HG03378 (cell line): ENCODE results near the gene KLK2.
A peak's percentile ranks its signal among the peaks of the same experiment; 100 is the strongest.

Source experiments
- ATAC-seq: cut with Tn5 transposase; IDR thresholded peaks from one replicate; pipeline ENCODE4 v1.9.1; 2021; ENCODE audit warnings: mild to moderate bottlenecking, moderate library complexity; ENCODE audit not compliant: unreplicated experiment

Gene KLK2

GRCh38 chr19:50921426-50922316 is 48.4 kb downstream of the KLK2 start:
- ATAC-seq = peak; percentile 22

GRCh38 chr19:50922317-50922853 is 49.1 kb downstream of the KLK2 start:
- ATAC-seq = peak; percentile 81

GRCh38 chr19:50924586-50924985 is 51.3 kb downstream of the KLK2 start:
- no peak for ATAC-seq

- no peak for ATAC-seq
Measured at GRCh38 chr19:50925734-50926133, 52.5 kb downstream of the KLK2 start.

- ATAC-seq = no peak
Measured at GRCh38 chr19:50926144-50926543, 52.9 kb downstream of the KLK2 start.

- no peak for ATAC-seq
Measured at GRCh38 chr19:50928831-50929230, 55.6 kb downstream of the KLK2 start.
